Right ventricle myocardium superior (tissue), 1 donor: ENCODE results near the gene HYAL1. TPM values are rescaled to one million over a fixed set of nuclear protein-coding genes. Genes with fewer than 3 reads are reported as not detected.
A peak's percentile ranks its signal among the peaks of the same experiment; 100 is the strongest.

ENCODE experiments used
- ATAC-seq: fragments of 200-7000 bp; cut with Tn5 transposase; one replicate; pipeline ENCODE4 v1.9.1; 2020; ENCODE audit warnings: mild to moderate bottlenecking; ENCODE audit not compliant: poor library complexity
- DNase-seq: peaks from one replicate; pipeline ENCODE4 v3.0.0-alpha.2; 2020
- intact Hi-C: fragments of 100-400 bp; cut with DNase I; formaldehyde crosslinking; loops from one replicate; pipeline ENCODE4 v1.11.2; 2022
- long read RNA-seq: library from polyadenylated mRNA; unstranded; transcript quantifications from one replicate; pipeline ENCODE4 v2.0.0, GENCODE V29; 2021
- total RNA-seq: library from RNA; stranded (reverse); fragmentation: NEBNext Ultra II Directional; extraction: Animal tissue kit (Norgen Biotek cat#: 25700); gene quantifications from one replicate; pipeline ENCODE4 v1.2.1, GENCODE V29; 2021
- donor health status: DM: no; HTN: yes; CAD: no; lungs with severe emphysema.

The HYAL1 gene, protein sequence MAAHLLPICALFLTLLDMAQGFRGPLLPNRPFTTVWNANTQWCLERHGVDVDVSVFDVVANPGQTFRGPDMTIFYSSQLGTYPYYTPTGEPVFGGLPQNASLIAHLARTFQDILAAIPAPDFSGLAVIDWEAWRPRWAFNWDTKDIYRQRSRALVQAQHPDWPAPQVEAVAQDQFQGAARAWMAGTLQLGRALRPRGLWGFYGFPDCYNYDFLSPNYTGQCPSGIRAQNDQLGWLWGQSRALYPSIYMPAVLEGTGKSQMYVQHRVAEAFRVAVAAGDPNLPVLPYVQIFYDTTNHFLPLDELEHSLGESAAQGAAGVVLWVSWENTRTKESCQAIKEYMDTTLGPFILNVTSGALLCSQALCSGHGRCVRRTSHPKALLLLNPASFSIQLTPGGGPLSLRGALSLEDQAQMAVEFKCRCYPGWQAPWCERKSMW
- total RNA-seq = 66.5 TPM
- long read RNA-seq, transcript HYAL1-208 (4 exons, 1,084 nt) = minor isoform, 6 of 130 reads
- long read RNA-seq, transcript HYAL1-204 (4 exons, 2,081 nt) = minor isoform, 47 of 130 reads
- long read RNA-seq, transcript HYAL1-201 (3 exons, 2,517 nt) = major isoform, 57 of 130 reads
- long read RNA-seq, partial matches to known transcripts = 10 of 130 reads
- long read RNA-seq, other reads (novel, unspliced or antisense) = 4 of 130 reads

DNA sequence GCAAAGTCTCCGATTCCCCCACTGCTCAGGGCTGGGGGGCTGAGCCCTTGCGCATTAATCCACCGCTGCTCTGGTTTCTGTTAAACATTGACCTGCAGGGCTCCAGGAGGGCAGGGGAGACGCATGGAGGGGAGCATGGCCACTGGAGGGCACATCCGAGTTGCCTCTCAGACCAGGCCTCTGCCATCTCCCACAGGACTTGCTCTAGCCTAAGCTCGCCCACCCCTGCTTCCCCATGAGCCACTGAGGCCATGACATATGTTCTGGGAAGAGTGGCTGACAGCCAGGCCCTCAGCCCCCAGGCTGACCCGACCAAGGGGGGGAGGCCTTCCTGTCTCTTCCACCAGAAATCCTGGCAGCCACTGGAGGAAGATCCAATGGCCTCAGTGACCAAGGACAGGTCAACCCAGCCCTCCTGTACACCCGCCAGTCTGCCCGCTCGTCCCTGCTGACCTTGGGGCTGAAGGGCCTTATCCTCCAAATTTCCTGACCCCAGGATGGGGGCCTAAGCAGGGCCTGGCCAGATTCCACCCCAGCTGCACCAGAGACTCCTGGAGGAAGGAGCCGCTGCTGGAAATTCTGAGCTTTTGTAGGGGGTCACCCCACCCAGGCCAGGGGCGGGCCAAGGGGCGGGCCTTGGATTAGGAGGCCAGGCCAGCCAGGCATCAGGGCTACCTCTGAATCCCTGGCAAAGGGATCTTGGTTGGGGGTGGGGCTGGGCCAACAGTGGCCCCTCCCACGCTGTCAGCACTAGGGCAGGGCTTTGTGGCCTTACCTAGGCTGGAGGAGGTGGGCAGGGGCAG is at the start of gene HYAL1:
Gene HYAL1, minus strand, starts transcription at position 562 of the 803 bp plus-strand sequence. CDS start 618 bp downstream, outside the sequence.
- peak; percentile 51 for ATAC-seq
- peak; percentile 88 for DNase-seq
- intact Hi-C loops = no loop called here

DNA sequence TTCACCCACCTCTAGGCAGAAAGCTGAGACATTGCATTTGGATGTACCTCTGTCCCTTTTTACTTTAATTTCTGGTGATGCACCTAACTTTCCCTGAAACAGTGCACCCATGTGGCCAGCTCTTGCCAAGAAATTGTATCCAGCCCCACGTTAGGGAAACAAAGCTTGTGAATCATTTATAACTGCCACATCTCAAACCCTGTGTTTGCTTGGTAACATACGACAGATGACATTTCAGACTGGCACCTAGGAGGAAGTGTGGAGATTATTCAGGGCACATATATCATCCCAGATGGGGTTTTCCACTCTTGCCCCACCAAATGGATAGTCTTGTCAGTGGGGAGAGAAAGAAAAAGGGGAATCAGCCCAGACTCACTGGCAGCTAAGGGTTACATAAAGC is 49.4 kb upstream of the HYAL1 start:
- intact Hi-C loops = no loop called here
- ATAC-seq (no peak), DNase-seq (no peak)

DNA sequence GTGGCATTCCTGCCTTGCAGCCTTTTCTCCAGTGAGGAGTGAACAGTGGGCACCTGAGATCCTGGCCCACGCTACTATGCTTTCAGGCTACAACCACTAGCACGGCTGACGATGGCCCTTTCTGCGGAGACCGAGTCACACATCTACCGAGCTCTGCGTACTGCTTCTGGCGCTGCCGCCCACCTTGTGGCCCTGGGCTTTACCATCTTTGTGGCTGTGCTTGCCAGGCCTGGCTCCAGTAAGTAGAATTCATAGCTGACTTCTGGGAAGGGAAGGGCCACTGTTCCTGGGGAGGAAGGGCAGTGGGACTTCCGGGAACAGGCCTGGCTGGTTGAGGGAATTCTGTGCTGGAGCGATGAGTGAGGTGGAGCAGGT is 47.9 kb upstream of the HYAL1 start:
- DNase-seq (no peak), ATAC-seq (no peak)
- intact Hi-C loops = no loop called here

DNA sequence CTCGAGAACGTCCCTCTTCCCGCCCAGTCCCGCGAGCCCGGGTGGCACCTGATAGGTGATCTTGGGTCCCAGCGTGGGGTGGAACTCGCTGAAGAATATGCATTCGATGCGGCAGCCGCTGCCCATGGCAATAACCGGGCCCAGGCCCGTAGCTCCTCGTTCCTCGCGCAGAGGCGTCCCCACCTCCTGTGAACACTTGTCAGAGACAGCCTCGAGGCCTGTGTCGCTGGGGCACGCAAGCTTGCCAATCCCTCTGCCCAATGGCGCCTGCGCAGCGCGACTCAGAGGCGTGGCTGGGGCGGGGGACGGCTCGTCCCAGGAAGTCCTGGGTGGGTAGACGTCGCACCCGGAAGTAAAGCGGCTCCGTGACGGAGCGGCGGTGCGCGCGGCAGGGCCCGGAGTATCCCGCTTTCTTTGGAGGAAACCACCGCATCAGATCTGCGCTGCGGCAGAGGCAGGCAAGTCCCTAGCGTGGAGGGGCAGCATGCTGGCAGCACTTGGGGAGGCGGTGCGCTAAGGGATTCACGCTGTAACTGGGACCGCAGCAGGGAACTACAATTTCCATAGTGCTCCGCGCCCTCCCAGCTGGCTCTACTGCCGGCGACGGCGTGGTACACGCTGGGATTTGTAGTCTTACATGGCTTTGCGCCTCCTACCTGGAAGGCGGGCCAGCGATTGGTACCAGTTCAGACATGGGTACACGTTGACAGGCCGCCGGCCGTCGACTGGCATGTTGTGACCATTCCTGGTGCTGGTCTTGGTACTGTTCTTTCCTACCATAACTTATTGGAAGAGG is 47.4 kb upstream of the HYAL1 start, which contains the start of the genes CYB561D2 and NPRL2:
Gene CYB561D2, plus strand, starts transcription at position 336 of the 796 bp plus-strand sequence. CDS start 572 bp downstream, outside the sequence.
Gene NPRL2, minus strand, starts transcription at position 249 of the 796 bp plus-strand sequence. Its CDS starts 123 bp downstream, at position 126.
- peak; percentile 98 for DNase-seq
- intact Hi-C loops = no loop called here
- peak; percentile 97 for ATAC-seq

DNA sequence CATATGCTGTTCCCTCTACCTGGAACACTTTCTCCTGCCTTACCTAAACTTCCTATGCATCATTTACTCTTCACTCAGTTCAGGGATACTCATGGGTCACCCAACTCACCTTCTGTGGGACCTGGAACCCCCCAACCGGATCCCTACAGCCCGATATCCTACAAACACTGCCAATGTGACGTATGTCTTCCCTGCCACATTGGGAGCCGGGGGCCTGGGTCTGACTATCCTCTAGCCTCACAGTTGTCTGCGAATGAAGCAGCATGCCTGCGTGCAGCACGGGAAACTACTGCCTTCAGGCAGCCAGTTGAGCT is 46.8 kb upstream of the HYAL1 start:
- no peak for DNase-seq
- intact Hi-C loops = no loop called here
- ATAC-seq = no peak

DNA sequence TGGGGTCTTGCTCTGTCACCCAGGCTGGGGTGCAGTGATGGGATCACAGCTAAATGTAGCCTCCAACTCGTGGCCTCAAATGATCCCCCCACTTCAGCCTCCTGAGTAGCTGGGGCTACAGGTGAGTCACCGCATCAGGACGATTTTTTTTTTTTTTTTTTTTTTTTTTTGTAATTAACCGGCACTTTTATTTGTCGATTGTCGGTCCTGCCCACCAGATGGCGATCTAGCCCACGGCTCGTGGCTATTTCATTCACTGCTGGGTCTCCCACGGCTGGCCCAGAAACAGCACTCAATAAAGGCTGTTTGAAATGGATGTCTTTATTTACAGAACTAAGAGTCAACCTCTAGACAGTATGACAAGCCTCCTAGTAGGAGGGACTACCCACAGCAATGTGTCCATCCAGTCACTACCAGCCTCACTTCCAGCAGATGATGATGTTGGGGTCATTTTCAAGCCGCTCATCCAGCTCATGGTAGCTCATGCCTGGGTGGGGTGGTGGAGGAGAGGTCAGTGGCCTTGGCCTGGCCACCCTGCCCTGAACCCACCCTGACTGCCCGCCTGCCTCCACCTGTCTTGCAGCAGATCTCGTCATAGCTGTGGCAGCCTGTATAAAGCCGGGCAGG is 43.9 kb upstream of the HYAL1 start:
- intact Hi-C loops = loop anchor here (5.0 kb wide), 1 partner anchor 195 kb away; no protein-coding TSS in a partner anchor
- peak; percentile 77 for DNase-seq
- no peak for ATAC-seq

DNA sequence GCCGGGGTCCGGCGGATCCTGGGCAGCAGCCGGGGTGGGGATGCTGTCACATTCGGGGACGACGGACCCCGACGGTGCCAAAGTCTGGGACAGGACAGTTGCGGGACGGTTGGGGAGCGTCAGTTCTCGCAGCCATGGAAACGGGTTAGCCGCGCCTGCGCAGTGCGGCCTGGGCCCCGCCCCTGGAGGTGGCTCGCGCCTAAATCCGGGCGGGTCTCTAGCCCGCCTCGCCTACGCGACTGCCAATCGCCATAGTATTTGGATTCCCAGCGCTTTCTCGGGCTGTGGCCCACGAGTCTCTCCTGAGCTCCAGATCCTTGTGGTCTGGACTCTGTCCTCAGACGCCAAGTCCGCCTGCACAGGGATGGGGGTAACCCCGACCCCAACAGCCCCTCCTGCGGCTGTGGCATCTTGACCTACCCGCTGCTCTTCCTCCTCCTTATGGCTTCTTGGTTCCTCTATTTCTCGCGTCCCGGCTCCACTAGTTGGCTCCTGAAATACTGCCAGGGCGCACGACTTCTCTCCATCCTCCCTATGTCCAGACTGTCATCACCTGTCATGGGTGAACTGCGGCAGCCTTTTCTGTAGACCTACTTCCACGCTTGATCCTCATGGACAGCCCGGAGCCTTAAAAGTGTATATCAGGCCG is 42.3 kb upstream of the HYAL1 start, which contains the start of gene ZMYND10:
Gene ZMYND10, minus strand, starts transcription at position 147 of the 649 bp plus-strand sequence. CDS start 153 bp downstream, outside the sequence.
- ATAC-seq (peak; percentile 44), DNase-seq (peak; percentile 89)
- intact Hi-C loops = loop anchor here (5.0 kb wide), 1 partner anchor 197 kb away; no protein-coding TSS in a partner anchor

DNA sequence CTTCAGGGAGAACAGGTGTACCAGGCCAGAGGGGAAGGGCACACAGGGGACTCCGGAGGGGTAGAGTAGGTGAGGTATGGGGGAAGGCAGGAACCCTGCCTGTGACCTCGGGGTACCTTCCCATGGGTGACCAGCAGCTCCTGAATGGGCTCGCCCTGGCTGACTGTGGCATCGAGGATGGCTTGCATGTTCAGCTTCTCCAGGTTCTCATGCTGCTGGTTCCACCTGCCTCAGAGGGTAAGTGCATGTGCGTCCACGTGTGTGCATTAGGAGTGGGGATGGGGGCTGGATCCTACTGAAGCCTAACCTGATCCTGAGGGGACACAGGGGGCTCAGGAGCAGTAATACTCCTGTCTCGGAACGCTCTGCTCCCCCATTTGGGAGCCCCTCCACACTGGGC is 41.6 kb upstream of the HYAL1 start:
- DNase-seq = no peak
- intact Hi-C loops = loop anchor here (5.0 kb wide), 1 partner anchor 197 kb away; no protein-coding TSS in a partner anchor
- no peak for ATAC-seq

DNA sequence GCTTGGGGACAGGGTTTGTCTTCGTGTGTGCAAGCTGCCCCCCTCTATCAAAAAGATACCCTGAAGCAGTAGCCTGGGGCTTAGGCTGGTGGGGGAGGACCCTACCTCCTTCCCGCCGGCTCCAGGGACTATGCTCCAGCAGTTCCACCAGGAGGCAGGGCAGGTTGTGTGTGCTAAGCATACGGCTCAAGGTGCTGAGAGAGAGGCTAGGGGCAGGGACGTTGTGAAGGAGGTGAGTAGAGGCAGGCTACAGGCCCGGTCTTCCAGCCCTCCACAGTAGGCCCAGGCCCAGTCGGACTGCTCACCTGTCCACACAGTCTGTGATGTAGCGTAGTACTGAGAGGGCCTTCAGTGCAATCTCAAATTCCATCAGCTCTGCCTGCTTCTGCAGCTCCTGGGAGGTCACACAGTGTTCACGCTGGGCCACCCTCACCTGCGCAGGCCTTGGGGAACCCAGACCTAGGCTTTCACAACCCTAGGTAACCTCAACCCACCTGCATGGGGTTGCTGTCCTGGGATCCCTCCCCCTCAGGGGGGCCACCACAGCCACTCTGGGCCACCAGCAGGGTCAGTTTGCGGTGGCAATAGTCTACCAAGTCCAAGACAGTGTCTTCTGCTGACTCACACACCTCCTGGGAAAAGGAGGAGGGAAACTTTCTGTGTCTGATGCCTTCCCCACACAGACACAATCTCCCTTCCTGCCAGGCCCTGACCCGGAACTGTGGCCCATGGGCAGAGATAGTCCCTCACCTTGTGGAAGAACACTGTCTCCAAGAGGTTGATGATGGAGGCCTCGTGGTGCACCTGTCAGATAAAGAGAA is 39.6 kb upstream of the HYAL1 start:
- no peak for DNase-seq
- no peak for ATAC-seq
- intact Hi-C loops = no loop called here

DNA sequence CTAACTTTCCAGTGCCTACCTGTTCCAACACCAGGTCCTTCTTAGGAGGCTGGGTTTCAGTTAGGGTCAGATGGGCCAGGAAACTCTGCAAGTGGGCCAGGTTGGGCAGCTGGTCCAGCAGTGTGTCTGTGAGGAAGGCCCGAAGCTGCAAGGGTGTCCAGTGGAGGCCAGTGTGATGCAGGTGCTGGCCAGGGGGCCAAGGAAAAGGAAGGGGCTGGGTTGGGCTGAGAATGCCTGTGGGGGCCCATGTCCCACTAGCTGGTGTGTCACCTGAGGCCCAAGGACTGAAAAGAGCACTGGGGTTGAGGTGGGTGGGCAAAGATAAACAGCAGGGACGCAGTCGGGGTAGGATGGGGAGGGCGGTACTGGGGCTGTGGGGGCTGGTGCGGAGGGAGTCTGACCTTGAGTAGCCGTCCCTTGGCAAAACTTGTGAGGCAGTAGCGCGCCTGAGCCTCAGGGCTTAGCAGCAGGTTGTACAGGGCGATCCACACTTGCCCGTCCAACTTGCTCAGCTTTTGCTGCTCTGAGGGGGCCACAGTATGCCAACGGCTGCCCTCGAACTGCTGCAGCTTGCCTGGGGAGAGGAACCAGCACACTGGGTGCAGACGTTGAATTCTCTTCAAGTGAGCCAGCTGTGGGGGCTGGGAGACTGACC is 38.7 kb upstream of the HYAL1 start:
- intact Hi-C loops = no loop called here
- no peak for DNase-seq
- ATAC-seq = no peak

DNA sequence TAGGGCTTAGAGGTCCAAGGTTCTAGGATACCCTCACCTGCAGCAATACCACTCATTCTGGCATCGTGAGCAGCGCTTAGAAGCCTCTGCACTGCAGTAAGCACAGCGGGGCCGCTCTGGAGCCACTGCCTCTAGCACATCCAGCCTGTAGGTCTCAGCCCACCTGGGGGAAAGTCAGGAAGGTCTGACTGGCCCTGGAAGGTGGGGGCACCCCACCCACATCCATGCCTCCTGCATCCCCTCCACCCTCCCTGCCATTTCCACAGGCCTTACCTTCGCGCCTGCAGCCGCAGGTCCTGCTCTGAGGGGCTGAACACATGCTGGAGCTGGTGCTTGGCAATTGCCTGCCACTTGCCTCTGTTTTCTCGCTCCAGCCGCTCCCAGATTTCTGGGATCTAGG is 38.2 kb upstream of the HYAL1 start:
- DNase-seq = peak; percentile 46
- intact Hi-C loops = no loop called here
- no peak for ATAC-seq

DNA sequence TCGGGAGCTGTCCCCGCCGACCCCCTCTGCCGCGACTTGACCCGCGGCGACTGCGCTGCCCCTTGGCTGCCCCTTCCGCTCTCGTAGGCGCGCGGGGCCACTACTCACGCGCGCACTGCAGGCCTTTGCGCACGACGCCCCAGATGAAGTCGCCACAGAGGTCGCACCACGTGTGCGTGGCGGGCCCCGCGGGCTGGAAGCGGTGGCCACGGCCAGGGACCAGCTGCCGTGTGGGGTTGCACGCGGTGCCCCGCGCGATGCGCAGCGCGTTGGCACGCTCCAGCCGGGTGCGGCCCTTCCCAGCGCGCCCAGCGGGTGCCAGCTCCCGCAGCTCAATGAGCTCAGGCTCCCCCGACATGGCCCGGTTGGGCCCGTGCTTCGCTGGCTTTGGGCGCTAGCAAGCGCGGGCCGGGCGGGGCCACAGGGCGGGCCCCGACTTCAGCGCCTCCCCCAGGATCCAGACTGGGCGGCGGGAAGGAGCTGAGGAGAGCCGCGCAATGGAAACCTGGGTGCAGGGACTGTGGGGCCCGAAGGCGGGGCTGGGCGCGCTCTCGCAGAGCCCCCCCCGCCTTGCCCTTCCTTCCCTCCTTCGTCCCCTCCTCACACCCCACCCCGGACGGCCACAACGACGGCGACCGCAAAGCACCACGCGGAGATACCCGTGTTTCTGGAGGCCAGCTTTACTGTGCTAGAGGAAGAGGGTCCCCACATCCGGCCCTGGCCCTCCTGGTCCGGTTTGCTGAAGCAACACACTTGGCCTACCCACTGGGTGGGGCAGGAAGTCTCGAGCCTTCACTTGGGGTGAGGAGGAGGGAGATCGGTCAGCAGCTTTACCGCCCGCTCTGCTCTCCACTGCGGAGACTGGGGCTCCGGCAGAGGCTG is 37.3 kb upstream of the HYAL1 start, which contains the start of gene RASSF1:
Gene RASSF1, minus strand, starts transcription at position 389 of the 882 bp plus-strand sequence. Its CDS starts 31 bp downstream, at position 358.
- intact Hi-C loops = no loop called here
- ATAC-seq = peak; percentile 44
- DNase-seq = peak; percentile 90

DNA sequence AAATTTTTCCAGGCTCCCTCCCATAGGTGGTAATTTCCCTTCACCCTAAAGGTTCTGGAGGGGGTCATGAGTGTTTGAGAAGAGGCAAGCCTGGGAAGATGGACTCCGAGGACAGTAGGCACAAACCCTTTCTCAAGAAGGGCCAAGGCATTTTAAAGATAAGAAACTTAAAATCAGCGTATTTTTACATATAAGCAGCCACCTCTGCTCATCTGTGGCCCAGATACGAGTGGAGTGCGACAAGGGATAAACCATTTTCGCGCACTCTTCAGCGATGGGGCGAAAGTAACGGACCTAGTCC is 36.7 kb upstream of the HYAL1 start:
- ATAC-seq = no peak
- DNase-seq = no peak
- intact Hi-C loops = no loop called here

DNA sequence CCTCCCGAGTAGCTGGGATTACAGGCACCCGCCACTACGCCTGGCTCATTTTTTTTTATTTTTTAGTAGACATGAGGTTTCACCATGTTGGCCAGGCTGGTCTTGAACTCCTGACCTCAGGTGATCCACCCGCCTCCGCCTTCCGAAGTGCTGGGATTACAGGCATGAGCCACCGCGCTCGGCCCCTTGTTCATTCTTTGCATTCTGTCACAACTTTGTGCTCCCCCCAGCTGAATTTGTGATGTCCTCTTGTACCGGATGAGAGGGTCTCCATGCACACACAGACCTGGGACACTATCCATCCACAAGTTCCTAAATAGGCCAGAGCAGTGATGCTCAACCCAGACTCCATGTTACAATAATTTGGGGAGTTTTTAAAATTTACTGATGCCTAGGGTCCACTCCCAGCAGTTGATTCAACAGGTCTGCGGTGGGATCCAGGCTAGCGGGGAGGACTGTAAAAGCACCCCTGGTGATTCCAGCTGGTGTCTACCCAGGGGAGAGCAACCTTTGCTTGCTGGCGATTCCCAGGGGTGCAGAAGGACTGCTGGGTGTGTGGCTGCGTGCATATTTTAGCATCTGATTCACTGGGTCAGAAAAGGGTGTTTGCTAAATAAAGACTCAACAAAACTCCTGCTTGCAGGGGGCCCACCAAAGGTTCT is 36.2 kb upstream of the HYAL1 start:
- intact Hi-C loops = no loop called here
- ATAC-seq (no peak), DNase-seq (no peak)

DNA sequence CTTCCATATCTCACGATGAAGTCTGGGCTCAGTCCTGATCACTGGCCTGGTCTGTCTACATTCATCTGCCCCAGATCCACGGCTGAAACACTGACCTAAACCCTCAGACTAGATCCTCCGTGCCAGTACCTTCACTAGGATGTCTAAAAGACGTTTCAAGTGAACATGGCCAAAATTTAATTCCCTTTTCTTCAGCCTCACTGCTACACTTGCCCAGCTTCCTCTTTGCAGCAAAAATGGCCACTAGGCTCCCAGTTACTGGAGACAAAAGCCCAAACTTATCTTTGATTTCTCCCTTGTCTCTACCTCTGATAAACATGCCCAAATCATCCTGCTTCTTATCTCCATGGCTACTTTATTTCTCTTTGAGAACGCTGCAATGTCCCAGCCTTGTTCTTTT is 35.6 kb upstream of the HYAL1 start:
- intact Hi-C loops = no loop called here
- DNase-seq (no peak), ATAC-seq (no peak)
